HCEC 1CT (cell line): Measurements from ENCODE around the gene CD207.
"Not testable (repeated sequence)": the region's sequence is repeated elsewhere in the genome, so short reads cannot be mapped to it uniquely, and the experiment has no call there.

Experiments
- DNase-seq: peaks from one replicate; pipeline ENCODE4 v3.0.0-alpha.2; 2017

Gene CD207

DNA sequence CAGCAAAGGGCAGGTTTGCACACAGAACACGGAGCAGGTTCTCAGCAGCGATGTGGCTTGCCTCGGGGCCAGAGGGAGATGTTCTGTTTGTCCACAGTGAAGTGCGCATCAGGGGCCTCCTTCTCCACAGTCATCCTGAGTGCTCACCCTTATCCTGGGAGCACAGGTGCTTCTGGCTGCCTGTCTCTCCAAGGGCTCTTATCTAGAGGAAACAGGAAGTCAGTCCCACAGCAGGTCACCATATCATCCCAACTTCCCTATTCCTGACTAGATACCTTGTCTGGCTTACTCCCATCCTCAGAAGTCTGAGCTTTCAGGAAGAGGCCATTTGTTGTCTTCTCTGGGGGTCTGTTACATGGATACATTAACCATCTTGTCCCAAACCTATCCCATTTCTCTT lies at the start of gene CD207:
TSS of gene CD207 (minus strand) at position 174 of the 400 bp plus-strand sequence. CDS start at position 134, 40 bp downstream.
- DNase-seq = no peak

DNA sequence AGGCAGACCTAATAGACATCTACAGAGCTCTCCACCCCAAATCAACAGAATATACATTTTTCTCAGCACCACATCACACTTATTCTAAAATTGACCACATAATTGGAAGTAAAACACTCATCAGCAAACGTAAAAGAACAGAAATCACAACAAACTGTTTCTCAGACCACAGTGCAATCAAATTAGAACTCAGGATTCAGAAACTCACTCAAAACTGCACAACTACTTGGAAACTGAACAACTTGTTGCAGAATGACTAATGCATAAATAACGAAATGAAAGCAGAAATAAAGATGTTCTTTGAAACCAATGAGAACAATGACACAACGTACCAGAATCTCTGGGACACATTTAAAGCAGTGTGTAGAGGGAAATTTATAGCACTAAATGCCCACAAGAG lies 42.9 kb upstream of the CD207 start:
- not testable (repeated sequence) for DNase-seq

DNA sequence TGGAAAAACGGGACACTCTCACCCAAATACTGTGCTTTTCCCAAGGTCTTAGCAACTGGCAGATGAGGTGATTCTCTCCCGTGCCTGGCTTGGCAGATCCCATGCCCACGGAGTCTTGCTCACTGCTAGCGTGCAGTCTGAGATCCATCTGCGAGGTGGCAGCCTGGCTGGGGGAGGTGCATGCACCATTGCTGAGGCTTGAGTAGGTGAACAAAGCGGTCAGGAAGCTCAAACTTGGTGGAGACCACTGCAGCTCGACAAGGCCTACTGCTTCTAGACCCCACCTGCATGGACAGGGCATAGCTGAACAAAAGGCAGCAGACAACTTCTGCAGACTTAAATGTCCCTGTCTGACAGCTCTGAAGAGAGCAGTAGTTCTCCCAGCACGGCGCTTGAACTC lies 40.5 kb upstream of the CD207 start:
- DNase-seq = not testable (repeated sequence)

DNA sequence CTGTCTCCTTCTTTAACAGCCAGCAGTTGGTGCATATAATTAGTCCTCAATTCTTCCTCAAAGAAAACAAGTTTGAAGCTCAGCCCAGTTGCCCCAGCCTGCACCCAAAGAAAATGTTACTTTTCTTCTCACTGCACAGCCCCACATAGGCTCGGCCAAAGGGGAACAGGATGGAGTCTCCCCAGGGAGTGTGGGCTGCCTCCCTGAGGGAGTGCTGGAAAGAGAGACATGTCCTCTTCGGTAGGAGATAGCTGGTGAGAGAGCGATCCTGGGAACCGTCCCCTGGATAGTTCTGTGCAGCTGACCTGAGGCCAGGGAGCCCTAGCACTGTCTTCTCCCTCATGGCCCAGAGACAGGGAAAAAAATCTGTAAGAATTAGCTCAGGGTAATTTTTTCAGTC lies 37.9 kb upstream of the CD207 start:
- DNase-seq = no peak

DNA sequence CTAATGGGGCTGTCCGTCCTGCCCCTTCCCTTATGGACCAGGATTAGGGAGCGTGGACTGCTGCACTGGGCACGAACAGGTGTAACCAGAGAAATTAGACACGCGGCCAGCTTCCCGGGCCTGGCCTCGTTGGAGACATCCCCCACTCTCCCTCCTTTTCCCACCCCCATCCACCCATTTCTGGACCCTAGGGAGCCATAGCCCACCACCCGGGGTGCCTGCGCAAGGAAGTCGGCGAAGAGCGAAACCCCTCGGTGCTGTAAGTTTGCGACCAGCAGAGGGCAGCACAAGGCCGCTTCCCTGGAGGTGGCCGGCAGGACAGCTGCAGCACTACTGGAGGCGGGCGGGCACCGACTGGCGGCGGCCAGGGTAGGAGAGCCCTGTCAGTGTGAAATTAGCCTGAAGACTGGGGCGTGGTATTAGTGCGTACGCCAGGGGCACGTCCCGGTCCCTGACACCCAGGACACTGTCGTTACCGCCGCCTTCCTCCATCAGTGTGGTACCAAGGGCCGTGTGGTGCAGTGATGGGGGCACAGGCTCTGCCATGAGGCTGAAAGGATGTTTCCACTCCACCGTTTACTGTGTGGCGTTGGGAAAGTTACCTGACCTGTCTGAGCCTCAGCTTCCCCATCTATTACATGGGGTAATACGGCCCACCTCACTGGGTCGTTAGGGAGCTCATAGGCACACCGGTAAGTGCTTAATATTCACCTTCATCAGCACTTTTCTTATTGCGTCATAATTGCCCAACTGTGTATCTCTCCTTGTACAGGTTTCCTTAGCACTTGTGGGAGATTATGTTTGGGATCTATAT lies 36.0 kb upstream of the CD207 start:
- DNase-seq = peak; percentile 47

DNA sequence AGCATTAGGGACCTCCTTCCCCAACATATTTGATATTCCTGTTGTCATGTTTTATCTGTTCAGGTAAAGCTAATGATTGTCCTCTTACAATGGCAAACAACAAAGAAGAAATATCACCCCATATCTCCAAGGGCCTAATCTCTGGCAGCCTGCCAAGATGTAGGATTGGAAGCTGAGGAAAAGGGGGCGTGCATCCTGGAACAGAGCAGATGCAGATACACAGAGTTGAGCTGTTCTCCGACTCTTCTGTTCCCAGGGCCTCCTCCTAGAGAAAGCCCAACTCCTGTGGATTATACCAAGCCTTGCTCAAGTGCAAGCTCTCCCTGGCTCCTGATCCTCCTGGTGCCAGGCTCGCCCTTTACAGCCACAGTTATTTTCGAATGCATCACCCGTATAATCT lies 35.2 kb upstream of the CD207 start:
- DNase-seq = no peak

DNA sequence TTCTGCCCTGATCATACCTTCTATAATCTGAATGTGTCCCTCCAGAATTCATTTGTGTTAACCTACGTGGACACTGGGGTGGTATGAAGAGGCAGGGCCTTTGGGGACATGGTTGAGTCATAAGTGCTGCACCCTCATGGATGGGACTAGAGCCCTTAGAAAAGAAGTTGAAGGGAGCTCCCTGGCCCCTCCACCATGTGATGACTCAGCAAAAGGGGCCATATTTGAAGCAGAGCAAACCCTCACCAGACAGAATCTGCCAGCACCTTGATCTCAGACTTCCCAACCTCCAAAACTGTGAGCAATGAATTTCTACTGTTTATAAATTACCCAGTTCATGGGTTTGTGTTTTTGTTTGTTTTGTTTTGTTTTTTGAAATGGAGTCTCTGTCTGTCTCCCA lies 33.4 kb upstream of the CD207 start:
- no peak for DNase-seq

DNA sequence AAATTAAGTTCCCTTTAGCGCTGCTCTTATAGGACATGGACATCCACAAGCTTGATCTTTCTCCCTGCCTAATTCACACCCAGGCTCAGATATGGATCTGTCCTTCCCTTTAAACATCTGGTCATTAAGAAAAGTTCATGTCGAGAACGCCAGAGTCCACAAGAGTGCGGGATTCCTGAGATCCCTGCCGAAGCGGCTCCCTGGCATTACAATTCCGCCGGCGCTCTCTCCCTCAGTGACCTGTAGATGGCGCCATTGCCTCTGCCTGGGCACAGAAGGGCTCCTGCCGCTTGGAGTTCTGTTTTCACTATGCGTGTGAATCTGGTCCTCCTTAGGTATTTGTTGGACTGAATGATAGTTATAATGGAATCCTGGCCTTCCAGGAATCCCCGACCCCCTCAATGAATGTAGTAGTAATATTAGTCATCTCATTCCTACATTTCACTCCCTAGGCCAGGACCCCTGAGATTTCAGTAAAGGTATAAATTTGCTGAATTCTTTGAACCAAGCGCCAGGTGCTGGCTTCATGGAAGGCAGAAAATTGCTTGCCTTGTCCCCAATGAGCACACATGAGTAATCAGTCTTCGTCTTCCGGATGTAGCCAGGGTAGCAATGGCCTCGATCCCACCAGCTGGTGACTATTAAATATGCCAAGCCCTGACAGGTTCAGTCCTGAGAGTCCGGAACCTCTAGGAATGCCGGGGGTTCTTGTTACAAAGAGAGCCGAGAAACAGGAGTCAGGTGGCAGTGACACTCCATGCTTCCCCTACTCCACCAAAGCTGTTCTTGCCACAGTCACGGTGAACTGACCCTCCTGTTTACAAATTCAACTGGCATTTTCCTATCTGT lies 26.4 kb upstream of the CD207 start:
- DNase-seq = peak; percentile 61

DNA sequence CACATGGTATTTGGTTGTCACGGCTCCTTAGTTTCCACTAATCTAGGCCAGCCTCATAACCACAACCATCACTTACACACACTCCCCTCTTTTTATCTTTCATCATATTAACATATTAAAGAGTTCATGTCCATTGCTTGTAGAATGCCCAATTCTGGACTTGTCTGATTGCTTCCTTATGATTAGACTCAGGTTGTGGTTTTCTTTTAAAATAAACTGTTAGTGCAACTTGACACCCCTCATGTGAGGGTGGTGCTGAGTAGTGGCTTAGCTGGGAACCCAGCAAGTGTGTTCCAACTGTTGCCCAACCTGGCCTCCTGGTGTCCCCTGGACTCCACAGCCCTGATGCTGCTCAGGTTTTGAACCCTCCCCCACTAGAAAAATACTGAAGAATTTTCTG lies 20.1 kb upstream of the CD207 start:
- DNase-seq = no peak

DNA sequence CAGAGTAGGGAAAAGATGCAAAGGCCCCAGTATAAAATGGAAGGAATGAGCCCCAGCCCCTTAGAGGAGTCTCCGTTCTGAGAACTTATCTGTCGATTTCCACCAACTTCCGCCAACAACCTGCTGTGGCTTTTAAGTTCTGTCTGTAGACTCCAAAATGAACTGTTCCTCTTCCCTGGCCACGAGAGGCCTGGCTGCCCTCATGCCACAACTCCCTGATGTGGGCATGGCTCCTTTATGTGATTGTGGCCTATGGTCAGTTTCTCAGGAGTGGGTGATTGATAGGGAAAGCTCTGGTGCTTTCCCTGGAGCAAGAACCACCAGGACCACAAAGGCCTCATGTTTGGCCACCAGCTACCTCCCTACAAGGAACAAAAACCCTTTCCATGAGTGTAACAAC lies 18.8 kb upstream of the CD207 start:
- no peak for DNase-seq

DNA sequence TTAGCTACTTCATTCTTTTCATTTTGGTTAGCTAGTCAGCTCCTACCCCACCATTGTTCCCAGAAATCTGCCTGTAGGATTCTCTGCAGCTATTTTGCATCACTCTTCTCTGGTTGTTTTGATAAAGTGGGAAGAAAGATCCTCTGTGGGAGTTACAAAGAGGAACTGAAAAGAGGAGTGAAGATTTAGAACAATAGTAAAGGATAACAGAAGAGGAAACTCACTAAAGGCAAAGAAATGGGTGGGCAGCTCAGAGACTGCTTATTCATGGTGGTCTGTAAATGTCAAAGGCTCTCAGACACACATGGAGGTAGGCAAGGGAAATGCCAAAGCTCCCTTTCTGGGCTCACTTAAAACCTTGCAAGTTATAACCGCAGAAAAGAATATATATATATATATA lies 17.2 kb upstream of the CD207 start:
- DNase-seq = no peak

DNA sequence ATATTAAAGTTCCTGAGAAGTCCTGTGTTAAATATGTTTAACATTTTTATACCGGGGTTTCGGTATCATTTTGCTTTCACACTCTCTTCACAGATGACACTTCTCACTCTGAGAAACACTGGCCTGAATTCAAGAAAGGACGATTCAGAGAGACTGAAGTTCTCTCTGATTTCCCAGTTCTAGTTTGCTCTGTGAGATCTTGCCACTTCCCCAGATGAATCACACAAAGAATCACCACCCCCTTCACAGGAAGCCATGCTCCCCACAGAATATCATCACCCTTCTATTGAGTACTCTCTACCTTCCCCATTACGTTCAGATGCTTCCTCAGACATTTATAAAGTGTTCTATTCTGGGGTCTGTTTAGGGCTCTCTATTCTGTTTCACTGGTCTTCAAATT lies 16.1 kb upstream of the CD207 start:
- no peak for DNase-seq

DNA sequence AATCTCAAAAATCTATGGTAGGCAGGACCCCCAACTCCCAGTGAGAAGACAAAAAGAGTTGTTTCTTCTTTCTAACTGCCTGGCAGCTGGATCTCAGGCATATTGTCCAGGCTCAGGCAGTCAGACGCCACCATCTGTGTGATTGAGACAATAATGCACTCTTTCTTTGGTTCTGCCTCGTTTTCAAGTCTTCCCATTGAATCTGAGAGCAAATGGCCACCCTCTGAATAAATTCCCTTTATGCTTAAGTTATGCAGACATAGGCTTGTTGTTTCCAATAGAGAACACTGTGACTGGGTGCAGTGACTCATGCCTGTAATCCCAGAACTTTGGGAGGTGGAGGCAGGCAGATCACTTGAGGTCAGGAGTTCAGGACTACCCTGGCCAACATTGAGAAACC lies 15.3 kb upstream of the CD207 start:
- DNase-seq = no peak

DNA sequence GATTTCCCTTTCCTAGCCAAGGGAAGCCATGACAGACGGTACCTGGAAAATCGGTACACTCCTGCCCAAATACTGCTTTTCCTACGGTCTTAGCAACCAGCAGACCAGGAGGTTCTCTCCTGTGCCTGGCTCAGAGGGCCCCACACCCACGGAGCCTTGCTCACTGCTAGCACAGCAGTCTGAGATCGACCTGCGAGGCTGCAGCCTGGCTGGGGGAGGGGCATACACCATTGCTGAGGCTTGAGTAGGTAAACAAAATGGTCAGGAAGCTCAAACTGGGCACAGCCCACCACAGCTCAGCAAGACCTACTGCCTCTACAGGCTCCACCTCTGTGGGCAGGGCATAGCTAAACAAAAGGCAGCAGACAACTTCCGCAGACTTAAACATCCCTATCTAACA lies 6.8 kb upstream of the CD207 start:
- no peak for DNase-seq

DNA sequence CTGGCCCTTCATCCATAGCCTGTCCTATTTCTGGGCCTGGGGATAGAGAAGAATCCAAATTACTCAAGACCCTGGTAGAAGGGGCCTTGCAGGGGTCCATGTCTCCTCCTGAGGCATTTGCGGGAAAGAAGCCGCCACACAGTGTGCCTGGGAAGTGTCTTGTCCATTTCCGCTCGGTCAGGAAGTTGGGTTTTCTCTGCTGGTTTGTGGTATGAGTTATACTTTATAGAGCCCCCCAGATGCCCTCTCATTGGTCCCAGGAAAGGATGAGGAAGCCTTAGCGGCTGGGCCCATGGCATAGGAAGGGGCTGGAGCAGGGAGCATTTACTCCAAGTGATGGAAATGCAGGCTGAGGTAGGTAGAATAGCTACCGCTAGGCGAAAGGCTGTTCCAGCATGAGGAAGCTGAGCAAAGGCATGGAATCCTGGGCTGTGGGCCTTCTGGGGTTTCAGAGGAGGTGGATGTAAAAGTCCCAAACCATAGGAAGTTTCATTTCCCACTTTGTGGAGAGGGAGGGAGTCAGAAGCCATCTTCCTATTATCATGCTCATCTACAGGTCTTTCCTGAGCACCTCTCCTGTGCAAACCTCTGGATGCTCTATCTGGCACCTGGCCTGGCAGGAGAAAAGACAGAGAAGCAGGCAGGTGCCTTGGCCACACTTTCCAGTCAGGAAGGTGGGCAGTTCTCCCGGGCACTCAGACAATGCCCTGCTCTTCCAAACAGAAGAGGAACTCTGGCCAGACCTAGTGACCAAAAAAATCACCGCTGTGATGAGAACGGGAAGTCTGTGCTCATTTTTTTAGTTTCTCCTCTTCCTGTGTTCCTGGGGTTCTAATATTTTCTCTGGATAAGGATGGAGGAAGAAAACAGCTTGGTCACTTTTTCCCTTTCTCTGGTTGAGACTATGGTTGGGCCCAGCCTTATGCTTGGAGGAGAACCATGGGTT lies 2.6 kb upstream of the CD207 start:
- no peak for DNase-seq

DNA sequence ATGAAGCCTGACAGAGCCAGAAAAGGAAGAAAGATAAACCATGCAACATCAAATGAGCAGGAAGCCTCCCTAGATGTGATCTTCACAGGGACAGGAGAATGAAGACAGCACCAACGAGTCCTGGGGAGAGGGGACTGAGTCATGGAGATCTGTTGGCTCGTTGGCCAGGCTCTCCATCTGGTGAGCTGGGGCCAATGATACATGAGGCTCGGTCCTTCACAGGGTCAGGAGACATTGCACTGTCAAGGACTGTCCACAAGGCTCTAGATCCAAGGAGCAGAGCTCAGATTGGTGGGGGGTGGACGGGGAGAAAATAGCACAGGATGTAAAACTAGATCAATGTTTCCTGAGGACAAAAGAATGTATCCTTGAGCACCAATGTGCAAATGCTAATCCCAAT lies 735 bp downstream of the CD207 start:
- DNase-seq = no peak

DNA sequence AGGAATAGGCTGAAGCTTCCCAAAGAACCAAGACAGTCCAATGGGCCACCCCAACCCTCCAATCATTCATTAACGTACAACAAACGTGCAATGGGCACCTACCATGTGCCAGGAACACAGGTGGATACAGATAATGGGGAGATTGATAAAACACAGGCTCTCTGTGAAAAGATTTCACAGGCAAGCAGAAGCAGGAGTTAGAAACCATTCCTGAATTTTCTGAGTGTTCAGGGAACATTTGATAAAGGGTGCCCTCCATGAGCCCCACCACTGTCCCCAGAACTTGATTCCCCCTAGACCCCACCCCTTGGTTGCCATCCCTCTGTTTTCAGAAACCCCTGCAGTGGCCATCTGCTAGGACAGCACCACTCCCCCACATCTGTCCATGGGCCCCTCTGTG lies 1.5 kb downstream of the CD207 start:
- DNase-seq = no peak

DNA sequence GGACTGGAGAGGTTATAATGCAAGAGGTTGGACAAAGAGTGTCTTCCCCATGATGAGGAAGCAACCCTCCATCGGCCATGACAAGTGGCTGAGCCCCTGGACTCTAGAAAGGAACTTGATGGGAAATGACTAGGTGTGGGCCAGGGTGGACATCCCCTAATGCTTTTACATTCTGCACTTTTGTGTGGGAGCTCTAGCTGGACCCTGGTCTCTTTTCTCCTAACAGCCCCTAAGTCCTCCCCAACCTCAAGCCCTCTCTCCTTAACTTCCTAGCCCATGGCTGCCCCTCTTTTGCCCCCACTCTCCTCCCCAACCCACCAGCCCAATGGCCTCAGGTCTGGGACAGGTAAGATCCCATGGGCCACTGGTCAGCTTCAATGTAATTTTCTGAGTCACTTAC lies 2.4 kb downstream of the CD207 start:
- no peak for DNase-seq

DNA sequence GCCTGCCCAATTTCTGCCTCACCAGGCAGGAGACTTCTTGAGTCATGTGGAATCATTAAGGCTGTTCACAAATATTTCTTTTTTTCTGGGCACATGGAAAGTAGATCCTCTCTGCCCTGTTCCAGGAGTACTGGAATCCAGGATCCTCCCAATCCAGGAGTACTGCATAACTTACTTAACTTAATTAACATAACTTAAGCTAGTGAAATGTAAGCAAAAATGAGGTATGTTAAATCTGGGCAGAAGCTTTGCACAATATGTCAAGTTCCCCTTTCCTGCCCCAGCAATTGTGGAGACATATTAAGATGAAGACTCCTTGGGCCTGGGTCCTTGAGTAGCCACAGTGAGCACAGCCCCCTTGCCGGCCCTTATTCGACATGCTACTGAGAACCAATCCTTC lies 3.2 kb downstream of the CD207 start:
- DNase-seq = no peak

DNA sequence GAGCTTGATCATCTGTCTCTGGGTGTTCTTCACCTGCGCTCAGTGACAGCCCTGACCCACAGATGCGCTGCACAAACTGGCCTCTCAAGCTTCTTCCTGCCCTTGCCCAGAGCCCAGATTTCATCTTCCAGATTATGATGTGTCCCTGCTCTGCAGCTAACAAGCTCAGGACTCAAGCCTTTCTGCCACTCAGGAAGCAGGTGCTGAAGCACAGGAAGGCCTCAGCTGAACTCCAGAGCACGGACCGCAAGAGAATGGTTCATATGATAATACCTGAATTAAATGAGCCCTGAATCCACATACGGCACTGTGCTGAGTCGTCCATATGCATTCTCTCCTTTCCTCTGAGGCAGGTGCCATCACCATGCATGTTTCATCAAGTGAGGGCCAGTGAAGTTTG lies 3.8 kb downstream of the CD207 start:
- no peak for DNase-seq

DNA sequence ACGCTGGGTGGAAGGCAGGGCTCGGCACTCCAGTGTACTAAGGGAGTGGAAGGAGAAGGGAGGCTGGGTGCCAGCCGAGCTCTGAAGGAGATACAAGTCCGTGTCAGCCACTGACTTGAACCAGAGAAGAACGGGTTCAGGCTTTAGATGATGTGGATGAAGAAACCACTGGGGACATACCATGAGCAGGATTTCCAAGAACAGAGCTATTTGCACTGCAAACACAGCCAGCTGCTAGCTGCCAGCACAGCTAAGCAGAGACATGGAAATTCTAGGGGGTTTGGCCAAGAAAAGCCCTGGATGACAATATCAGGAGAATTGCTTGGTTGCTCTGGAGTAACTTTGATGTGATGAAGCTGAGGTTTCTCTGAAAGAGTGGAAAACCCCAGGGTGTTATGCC lies 5.2 kb downstream of the CD207 start:
- DNase-seq = no peak

DNA sequence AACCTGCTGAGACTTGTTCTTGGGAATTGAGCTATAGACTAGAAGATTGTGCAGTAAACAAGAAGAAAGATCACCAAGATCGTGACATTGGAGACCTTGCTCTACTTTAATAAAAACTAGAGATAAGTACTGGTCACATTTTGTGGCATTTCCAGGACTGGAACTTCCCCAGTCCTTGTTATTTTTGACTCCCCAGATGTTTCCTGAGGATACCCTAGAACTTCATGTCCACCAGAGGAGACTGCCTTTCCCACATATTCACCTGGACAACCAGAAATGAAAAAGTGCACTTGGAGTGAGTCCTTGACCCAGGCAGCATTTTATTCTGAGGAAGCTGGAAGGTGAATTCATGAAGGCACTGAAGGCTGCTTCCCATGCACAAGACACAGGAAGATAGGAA lies 5.7 kb downstream of the CD207 start:
- DNase-seq = no peak
